Gastroesophageal sphincter (tissue), 3 donors: ENCODE data around the gene THSD4.

Experiments
- CTCF ChIP-seq, 4 experiments: fragments of 200-600 bp in 2 of 4; fragments of 450-650 bp in 2 of 4; sonication (generic) in 1 of 4; IDR thresholded peaks; one replicate each; pipeline ENCODE4 v1.5.1; 2017 to 2019; ENCODE audit warnings: antibody characterized with exemption in 4 of 4, mild to moderate bottlenecking in 2 of 4, moderate library complexity in 2 of 4
- POLR2AphosphoS5 ChIP-seq: sonication (generic); formaldehyde crosslinking; IDR thresholded peaks from one replicate; pipeline ENCODE4 v1.6.1; 2017; ENCODE audit warnings: antibody characterized with exemption

- TF ChIP-seq CTCF (IDR thresholded peaks at IDR 0.05) (no peak), POLR2AphosphoS5 (no peak)
Measured at GRCh38 chr15:71301958-71302621, 186.8 kb downstream of the THSD4 start.
